Measurements from ENCODE around the gene COL4A2. TPM values are rescaled to one million over a fixed set of nuclear protein-coding genes. Genes with fewer than 3 reads are reported as not detected.

The COL4A2 gene
- total RNA-seq, 1 donor from 2014 or later, result 417 TPM

DNA sequence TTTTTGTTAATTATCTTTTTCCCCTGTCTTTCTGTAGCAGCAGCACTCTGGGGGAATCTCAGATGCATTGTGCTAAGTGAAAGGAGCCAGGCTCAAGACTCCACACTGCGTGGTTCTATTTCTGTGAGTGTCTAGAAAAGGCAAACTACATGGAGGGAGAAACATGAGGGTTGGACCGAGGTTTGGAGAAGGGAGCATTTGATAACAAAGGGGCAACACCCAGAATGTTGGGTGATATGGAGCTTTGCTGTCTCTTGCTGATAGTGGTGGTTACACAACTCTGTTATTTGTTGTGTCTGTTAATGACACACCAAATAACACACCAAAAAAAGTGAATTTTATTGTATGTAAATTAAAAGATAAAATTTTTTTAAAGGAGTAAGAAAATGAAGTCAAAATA, 107.8 kb downstream of the COL4A2 start:
- intact Hi-C loops (cut with DNase I), result loop anchor here (10.0 kb wide), 1 partner anchor 190 kb away; no protein-coding TSS in a partner anchor
- DNase-seq (ENCODE audit: low spot score), result no peak
- ATAC-seq, result no peak

DNA sequence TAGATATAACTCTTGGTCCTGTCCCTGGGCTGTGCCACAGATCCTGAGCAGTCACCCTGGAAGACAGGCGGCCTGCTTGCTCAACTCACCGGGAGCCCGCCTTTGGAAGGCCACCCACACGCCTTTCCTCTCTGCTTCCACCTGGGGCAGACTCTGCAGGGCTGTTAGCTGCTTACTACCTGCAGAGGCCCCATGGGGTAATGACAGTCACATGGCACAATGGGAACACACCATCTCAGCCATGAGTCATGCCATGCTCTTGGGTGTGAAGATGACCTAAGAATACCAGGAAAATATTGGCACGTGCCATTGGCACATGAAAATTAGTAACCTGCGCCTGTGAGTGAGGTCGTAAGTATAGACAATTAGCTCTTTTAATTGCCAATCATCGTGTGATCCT, 108.6 kb downstream of the COL4A2 start:
- intact Hi-C loops (cut with DNase I), result loop anchor here (10.0 kb wide), 1 partner anchor 191 kb away; no protein-coding TSS in a partner anchor
- DNase-seq (ENCODE audit: low spot score) (no peak), ATAC-seq (no peak)

DNA sequence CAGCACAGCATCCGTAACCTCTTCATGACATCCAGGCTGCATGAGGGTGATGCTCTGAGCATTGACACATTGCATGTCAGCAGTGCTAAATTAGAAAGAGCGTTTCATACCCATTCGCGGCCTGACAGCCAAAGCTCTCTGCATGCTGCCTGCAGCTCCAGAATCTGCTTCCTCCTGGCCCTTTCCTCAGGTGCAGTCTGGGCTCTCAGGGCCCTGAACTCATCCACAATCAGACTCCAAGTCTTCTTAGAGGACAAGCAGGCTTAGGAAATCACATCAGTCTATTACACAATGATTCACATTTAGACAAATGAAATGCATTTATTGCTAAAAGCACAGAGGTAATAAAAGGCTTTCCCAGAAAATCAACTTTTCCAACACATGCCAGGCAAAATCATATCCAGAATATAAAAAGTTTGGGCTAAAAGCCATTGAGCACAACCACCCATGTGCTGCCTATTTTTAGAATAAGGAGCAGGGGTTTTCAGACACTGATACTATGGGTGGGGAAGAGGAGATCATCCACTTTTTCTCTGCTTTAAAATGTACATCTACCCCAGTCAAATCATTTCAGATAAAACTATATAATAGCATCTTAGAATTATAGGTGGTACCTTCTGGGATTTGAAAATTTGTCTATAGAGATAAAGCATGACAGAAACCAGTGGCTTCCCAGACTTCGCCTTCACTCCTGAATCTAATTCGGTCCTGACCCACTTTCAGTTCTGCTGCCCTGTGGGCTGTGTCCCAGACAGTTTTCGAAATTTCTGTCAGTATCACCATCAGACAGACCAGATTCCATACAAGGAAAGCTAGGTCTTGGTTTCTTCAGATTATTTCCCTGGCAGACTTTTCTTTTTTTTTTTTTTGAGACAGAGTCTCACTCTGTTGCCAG, 109.3 kb downstream of the COL4A2 start:
- ATAC-seq (peak; percentile 54), DNase-seq (ENCODE audit: low spot score) (no peak)
- intact Hi-C loops (cut with DNase I), result loop anchor here (10.0 kb wide), 1 partner anchor 192 kb away; no protein-coding TSS in a partner anchor

DNA sequence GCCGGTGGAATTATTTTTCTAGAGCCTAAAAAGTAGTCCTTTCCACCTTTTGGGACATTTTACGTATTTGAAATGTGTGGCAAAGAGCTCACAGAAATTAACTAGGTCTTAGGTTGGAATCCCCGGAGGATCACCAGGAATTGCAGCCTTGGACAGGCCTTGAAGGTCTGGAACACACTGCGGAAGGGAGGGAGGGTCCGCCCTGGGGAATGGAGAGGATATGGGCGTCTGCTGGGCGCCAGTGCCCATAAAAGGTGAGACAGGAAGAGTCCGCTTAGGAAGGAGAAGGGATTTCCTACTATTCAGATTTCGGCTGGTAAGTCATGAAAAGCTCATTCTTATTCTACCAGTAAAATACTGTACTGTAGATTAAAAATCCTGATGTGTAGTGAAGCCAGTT, 111.9 kb downstream of the COL4A2 start:
- intact Hi-C loops (cut with DNase I), result loop anchor here (10.0 kb wide), 1 partner anchor 194 kb away; no protein-coding TSS in a partner anchor
- ATAC-seq (no peak), DNase-seq (ENCODE audit: low spot score) (no peak)

GRCh38 chr13:110419381-110419791, 112.3 kb downstream of the COL4A2 start:
- ATAC-seq (no peak), DNase-seq (ENCODE audit: low spot score) (no peak)
- intact Hi-C loops (cut with DNase I), result loop anchor here (10.0 kb wide), 1 partner anchor 195 kb away; no protein-coding TSS in a partner anchor

DNA sequence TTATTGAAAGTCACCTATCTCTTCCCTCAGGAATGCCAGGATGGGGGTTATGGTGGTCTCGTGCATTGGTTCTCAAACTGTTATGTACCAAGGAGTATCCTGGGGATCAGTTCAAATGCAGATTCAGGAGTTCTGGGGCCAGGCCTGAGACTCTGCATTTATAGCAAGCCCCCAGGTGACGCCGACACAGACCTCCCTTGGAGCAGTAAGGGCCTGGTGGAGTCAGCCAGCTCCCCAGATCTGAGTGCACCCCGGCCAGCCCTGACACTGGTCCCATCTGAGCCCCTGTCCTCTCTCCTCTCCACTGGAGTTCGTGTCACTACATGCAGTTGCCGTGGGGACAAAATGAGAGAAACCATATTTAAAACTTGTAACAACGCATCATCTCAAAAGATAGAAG, 112.9 kb downstream of the COL4A2 start:
- ATAC-seq (no peak), DNase-seq (ENCODE audit: low spot score) (no peak)
- intact Hi-C loops (cut with DNase I), result loop anchor here (10.0 kb wide), 1 partner anchor 195 kb away; no protein-coding TSS in a partner anchor

GRCh38 chr13:110420626-110421025, 113.5 kb downstream of the COL4A2 start:
- intact Hi-C loops (cut with DNase I), result no loop called here
- DNase-seq (ENCODE audit: low spot score), result no peak
- no peak for ATAC-seq

DNA sequence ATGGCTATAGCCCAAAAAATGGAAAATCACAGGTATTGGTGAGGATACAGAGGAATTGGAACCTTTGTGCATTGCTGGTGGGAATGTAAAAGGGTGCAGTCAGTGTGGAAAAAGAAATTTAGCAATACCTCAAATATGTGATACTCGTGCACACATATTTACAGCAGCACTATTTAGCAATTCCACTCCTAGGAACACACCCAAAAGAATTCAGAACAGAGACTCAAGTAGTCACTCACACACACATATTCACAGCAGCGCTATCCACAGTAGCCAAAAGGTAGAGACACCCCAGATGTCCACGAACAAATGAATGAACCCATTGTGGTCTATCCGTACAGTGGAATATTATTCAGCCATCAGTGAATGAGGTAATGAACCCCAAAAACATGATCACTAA, 114.0 kb downstream of the COL4A2 start:
- intact Hi-C loops (cut with DNase I), result no loop called here
- DNase-seq (ENCODE audit: low spot score), result no peak
- ATAC-seq, result no peak

DNA sequence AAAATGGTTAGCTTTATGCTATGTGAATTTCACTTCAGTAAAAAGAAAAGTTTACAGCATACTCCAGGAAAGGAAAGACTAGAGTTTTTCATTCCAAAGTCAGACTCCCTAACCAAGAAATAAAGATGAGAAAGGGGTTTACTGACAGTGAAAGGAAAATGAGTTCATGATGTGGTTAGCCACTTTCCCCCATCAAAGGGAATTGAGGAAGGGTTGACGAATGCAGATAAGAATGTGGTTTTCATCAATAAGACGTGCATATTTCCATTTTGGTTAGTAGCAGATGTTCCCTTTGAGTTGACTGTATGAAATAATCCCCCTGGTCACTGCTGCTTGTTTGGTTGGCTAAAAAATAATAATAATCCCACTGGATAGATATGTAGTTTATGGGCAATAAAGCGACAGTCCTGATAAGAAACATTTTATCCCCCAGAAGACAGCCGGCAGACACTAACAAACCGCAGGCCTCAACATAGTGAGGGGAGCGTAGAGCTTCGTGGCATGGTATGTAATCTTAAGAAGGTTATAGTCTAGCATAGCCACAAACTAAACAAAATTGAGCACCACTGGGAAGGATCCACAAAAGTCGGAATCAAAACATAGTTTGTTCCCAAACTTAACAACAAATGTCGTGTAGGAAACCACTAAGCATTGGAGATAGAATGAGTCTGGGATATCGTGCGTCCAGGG, 114.8 kb downstream of the COL4A2 start:
- intact Hi-C loops (cut with DNase I), result no loop called here
- DNase-seq (ENCODE audit: low spot score) (no peak), ATAC-seq (no peak)

DNA sequence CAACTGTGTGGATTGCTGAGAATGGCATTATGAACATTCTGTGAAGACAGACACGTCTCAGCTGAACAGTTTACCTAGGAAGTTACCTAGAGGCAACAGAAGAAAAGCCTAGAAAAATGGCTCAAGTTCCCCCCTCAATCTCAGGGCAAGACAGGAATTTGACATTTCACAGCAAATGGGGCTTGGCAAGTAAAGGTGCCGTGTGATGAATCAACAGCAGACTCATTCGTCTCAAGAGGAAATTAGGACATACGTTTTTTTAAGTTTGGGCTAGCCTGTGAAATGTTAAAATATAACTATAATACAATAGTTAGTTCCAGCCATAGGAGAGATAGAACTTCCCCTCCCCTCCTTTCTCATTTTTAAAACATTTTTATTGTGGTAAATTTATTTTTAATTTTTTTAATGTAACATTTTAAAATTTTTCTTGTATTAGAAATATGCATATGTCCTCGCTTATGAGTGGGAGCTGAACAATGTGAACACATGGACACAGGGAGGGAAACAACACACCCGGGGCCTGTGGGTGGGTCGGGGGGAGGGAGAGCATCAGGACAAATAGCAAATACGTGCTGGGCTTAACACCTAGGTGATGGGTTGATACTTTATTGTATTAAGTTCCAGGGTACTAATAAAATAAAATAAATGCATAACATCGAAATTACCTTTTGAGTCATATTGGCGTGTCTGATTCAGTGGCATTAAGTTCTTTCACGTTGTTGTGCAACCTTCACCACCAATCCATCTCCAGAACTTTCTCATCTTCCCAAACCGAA, 116.0 kb downstream of the COL4A2 start:
- DNase-seq (ENCODE audit: low spot score) (no peak), ATAC-seq (no peak)
- intact Hi-C loops (cut with DNase I), result no loop called here

DNA sequence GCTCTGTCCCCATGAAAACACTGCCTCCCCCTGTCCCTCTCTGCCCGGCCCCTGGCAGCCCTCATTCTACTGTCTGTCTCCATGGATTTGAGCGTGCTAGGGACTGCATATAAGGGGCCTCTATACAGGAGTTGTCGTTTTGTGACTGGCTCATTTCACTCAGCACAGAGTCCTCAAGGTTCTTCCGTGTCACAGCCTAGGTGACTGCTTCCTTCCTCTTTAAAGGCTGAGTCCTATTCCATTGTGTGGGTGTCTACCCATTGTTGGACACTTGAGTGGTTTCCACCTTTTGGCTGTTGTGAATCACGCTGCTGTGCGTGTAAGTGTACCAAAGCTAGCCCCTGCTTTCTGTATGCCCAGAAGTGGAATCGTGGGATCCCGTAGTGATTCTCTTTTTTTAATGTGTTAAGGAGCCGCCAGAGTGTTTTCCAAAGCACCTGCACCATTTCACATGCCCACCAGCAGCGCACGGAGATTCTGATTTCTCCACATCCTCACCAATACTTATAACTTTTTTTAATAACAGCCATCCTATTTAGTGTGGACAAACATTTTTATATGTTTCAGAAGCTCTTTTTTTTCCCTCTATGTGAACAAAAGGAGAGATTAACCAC, 116.7 kb downstream of the COL4A2 start:
- DNase-seq (ENCODE audit: low spot score) (no peak), ATAC-seq (no peak)
- intact Hi-C loops (cut with DNase I), result no loop called here

GRCh38 chr13:110424569-110425443, 117.7 kb downstream of the COL4A2 start:
- intact Hi-C loops (cut with DNase I), result no loop called here
- ATAC-seq, result no peak
- peak; percentile 48 for DNase-seq (ENCODE audit: low spot score)

- peak; percentile 38 for ATAC-seq
- DNase-seq (ENCODE audit: low spot score), result peak; percentile 45
- intact Hi-C loops (cut with DNase I), result no loop called here
These were observed 118.3 kb downstream of the COL4A2 start for GRCh38 chr13:110425444-110425780.

GRCh38 chr13:110426735-110427134, 119.7 kb downstream of the COL4A2 start:
- no peak for ATAC-seq

GRCh38 chr13:110428313-110428712, 121.2 kb downstream of the COL4A2 start:
- intact Hi-C loops (cut with DNase I), result no loop called here
- no peak for ATAC-seq

More at GRCh38 chr13:110426735-110427134, 119.7 kb downstream of the COL4A2 start:
- intact Hi-C loops (cut with DNase I), result no loop called here
- DNase-seq (ENCODE audit: low spot score), result no peak

GRCh38 chr13:110430391-110431336, 123.6 kb downstream of the COL4A2 start:
- no peak for DNase-seq (ENCODE audit: low spot score)
- intact Hi-C loops (cut with DNase I), result loop anchor here (1.0 to 5.0 kb wide), 2 partner anchors 19 to 1492 kb away; no protein-coding TSS in a partner anchor
- no peak for ATAC-seq

More at GRCh38 chr13:110428313-110428712, 121.2 kb downstream of the COL4A2 start:
- peak; percentile 46 for DNase-seq (ENCODE audit: low spot score)

All from sciatic nerve (tissue), 2 donors.